RKO (cell line): ENCODE results near the gene MSRB1.

Experiments
- DNase-seq: peaks from one replicate; pipeline ENCODE4 v3.0.0-alpha.2; 2016; ENCODE audit warnings: low spot score

The MSRB1 gene

GRCh38 chr16:1942810-1943726 lies at the start of gene MSRB1:
TSS of gene MSRB1 (minus strand) at chr16:1943199. CDS start at chr16:1943156, 43 bp downstream.
- peak; percentile 98 for DNase-seq

- DNase-seq, result peak; percentile 40
These were observed 49.1 kb upstream of the MSRB1 start for GRCh38 chr16:1991948-1992703.

- DNase-seq, result no peak
These were observed 48.6 kb upstream of the MSRB1 start for GRCh38 chr16:1991588-1991947.

- no peak for DNase-seq
These were observed 48.1 kb upstream of the MSRB1 start for GRCh38 chr16:1991135-1991551.

- DNase-seq, result no peak
These were observed 47.5 kb upstream of the MSRB1 start for GRCh38 chr16:1990351-1991134.

- DNase-seq, result no peak
These were observed 47.0 kb upstream of the MSRB1 start for GRCh38 chr16:1990101-1990350.

GRCh38 chr16:1989209-1990100 lies 46.5 kb upstream of the MSRB1 start, which contains the start of gene SYNGR3:
TSS of gene SYNGR3 (plus strand) at chr16:1989970. CDS start at chr16:1990103, 133 bp downstream.
- DNase-seq, result peak; percentile 64

- no peak for DNase-seq
These were observed 44.2 kb upstream of the MSRB1 start for GRCh38 chr16:1987198-1987597.

- no peak for DNase-seq
These were observed 42.6 kb upstream of the MSRB1 start for GRCh38 chr16:1985466-1986150.

- DNase-seq, result peak; percentile 57
These were observed 41.6 kb upstream of the MSRB1 start for GRCh38 chr16:1984347-1985225.

GRCh38 chr16:1983544-1984346 lies 40.7 kb upstream of the MSRB1 start, which contains the start of gene GFER:
TSS of gene GFER (plus strand) at chr16:1984193. CDS start at chr16:1984219, 26 bp downstream.
- peak; percentile 92 for DNase-seq

- DNase-seq, result peak; percentile 38
These were observed 40.1 kb upstream of the MSRB1 start for GRCh38 chr16:1982991-1983543.

- DNase-seq, result no peak
These were observed 39.0 kb upstream of the MSRB1 start for GRCh38 chr16:1982013-1982433.

- DNase-seq, result no peak
These were observed 38.4 kb upstream of the MSRB1 start, which contains the start of gene NOXO1 for GRCh38 chr16:1981398-1981836. TSS of gene NOXO1 (minus strand) at chr16:1981469. CDS start at chr16:1981179, 290 bp downstream.

- no peak for DNase-seq
These were observed 37.7 kb upstream of the MSRB1 start for GRCh38 chr16:1980770-1981087.

GRCh38 chr16:1980030-1980769 lies 37.2 kb upstream of the MSRB1 start:
- DNase-seq, result no peak

- no peak for DNase-seq
These were observed 36.5 kb upstream of the MSRB1 start for GRCh38 chr16:1979271-1980029.
